Mesenchymal stem cell (in vitro differentiated cells and primary cell): Measurements from ENCODE around the gene ZC3H7B.

Source experiments
- DNase-seq: peaks from one replicate; pipeline ENCODE4 v3.0.0-alpha.2; 2013
- H2AFZ ChIP-seq: one replicate; pipeline ENCODE4 v1.6.1; 2013; ENCODE audit warnings: low read depth, mild to moderate bottlenecking, control low read depth, inconsistent platforms, low read length, moderate library complexity
- H2AK5ac ChIP-seq: 2 replicates; pipeline ENCODE4 v1.6.1; 2013; ENCODE audit warnings: low read length, moderate library complexity, mild to moderate bottlenecking, inconsistent platforms; ENCODE audit not compliant: severe bottlenecking
- H2BK120ac ChIP-seq: one replicate; pipeline ENCODE4 v1.6.1; 2013; ENCODE audit warnings: low read depth, mild to moderate bottlenecking, inconsistent platforms, low read length, moderate library complexity
- H2BK12ac ChIP-seq, 2 experiments: one replicate each; pipeline ENCODE4 v1.6.1; 2013; ENCODE audit warnings: inconsistent platforms in 2 of 2, low read length in 2 of 2, mild to moderate bottlenecking in 2 of 2, moderate library complexity in 2 of 2, control low read depth in 1 of 2
- H2BK15ac ChIP-seq: one replicate; pipeline ENCODE4 v1.6.1; 2013; ENCODE audit warnings: mild to moderate bottlenecking, low read depth, inconsistent platforms; ENCODE audit not compliant: poor library complexity, severe bottlenecking
- H2BK5ac ChIP-seq: 2 replicates; pipeline ENCODE4 v1.6.1; 2013; ENCODE audit warnings: low read depth, mild to moderate bottlenecking, low read length, control low read depth, inconsistent platforms; ENCODE audit not compliant: poor library complexity, severe bottlenecking
- H3K14ac ChIP-seq, 2 experiments: one replicate each; pipeline ENCODE4 v1.6.1; 2013; ENCODE audit warnings: inconsistent platforms in 2 of 2, low read length in 2 of 2, control low read depth in 1 of 2, mild to moderate bottlenecking in 1 of 2, moderate library complexity in 1 of 2
- H3K18ac ChIP-seq, 2 experiments: one replicate each; pipeline ENCODE4 v1.6.1; 2013; ENCODE audit warnings: inconsistent platforms in 2 of 2, low read length in 2 of 2, control low read depth in 1 of 2, low read depth in 1 of 2, mild to moderate bottlenecking in 1 of 2
- H3K23ac ChIP-seq, 2 experiments: one replicate each; pipeline ENCODE4 v1.6.1; 2013; ENCODE audit warnings: inconsistent platforms in 2 of 2, low read length in 2 of 2, mild to moderate bottlenecking in 2 of 2, moderate library complexity in 2 of 2, control low read depth in 1 of 2
- H3K27ac ChIP-seq: 2 replicates; pipeline ENCODE4 v1.5.1; 2013; ENCODE audit warnings: mild to moderate bottlenecking, moderate library complexity, low read length, control low read depth, inconsistent platforms; ENCODE audit not compliant: poor library complexity, severe bottlenecking
- H3K27me3 ChIP-seq, 2 experiments: 2 replicates each; pipeline versions ENCODE4 v1.6.1 to v1.7.0; 2013; ENCODE audit warnings: low read length in 2 of 2, mild to moderate bottlenecking in 2 of 2, moderate library complexity in 2 of 2, control low read depth in 1 of 2, inconsistent platforms in 1 of 2; ENCODE audit not compliant: control insufficient read depth in 1 of 2, insufficient read depth in 1 of 2
- H3K36me3 ChIP-seq, 2 experiments: 2 replicates each; pipeline versions ENCODE4 v1.6.1 to v1.7.0; 2013; ENCODE audit warnings: low read length in 2 of 2, control low read depth in 1 of 2, inconsistent platforms in 1 of 2, low read depth in 1 of 2, mild to moderate bottlenecking in 1 of 2; ENCODE audit not compliant: insufficient read depth in 2 of 2, control insufficient read depth in 1 of 2
- H3K4ac ChIP-seq, 2 experiments: one replicate each; pipeline ENCODE4 v1.6.1; 2013; ENCODE audit warnings: inconsistent platforms in 2 of 2, low read length in 2 of 2, mild to moderate bottlenecking in 2 of 2, moderate library complexity in 2 of 2, control low read depth in 1 of 2, low read depth in 1 of 2
- H3K4me1 ChIP-seq: 2 replicates; pipeline ENCODE4 v1.6.1; 2013; ENCODE audit warnings: low read depth, low read length, control low read depth; ENCODE audit not compliant: control insufficient read depth, insufficient read depth
- H3K4me2 ChIP-seq: 2 replicates; pipeline ENCODE4 v1.6.1; 2013; ENCODE audit warnings: low read length, mild to moderate bottlenecking, inconsistent platforms; ENCODE audit not compliant: poor library complexity, severe bottlenecking
- H3K4me3 ChIP-seq, 2 experiments: 2 replicates each; pipeline versions ENCODE4 v1.5.1 to v1.7.0; 2013; ENCODE audit warnings: low read length in 2 of 2, mild to moderate bottlenecking in 2 of 2, control low read depth in 1 of 2, low read depth in 1 of 2; ENCODE audit not compliant: insufficient read depth in 1 of 2
- H3K79me1 ChIP-seq: replicated peaks from 2 replicates; pipeline ENCODE4 v1.6.1; 2013; ENCODE audit warnings: mild to moderate bottlenecking, control low read depth, low read length, inconsistent platforms; ENCODE audit not compliant: poor library complexity, severe bottlenecking
- H3K9ac ChIP-seq: 2 replicates; pipeline ENCODE4 v1.7.0; 2013; ENCODE audit warnings: mild to moderate bottlenecking, low read length, moderate library complexity
- H3K9me3 ChIP-seq: 2 replicates; pipeline ENCODE4 v1.7.0; 2013; ENCODE audit warnings: mild to moderate bottlenecking, low read length; ENCODE audit not compliant: control insufficient read depth
- H4K8ac ChIP-seq: one replicate; pipeline ENCODE4 v1.6.1; 2013; ENCODE audit warnings: inconsistent platforms, mild to moderate bottlenecking, low read length, moderate library complexity
- H4K91ac ChIP-seq: one replicate; pipeline ENCODE4 v1.6.1; 2013; ENCODE audit warnings: mild to moderate bottlenecking, low read length, inconsistent platforms
- WGBS: methylation state at CpG from one replicate; pipeline ENCODE4 v1.1.7; 2013; ENCODE audit warnings: mixed read lengths; 5-methylcytosine and 5-hydroxymethylcytosine counted together

The ZC3H7B gene

DNA sequence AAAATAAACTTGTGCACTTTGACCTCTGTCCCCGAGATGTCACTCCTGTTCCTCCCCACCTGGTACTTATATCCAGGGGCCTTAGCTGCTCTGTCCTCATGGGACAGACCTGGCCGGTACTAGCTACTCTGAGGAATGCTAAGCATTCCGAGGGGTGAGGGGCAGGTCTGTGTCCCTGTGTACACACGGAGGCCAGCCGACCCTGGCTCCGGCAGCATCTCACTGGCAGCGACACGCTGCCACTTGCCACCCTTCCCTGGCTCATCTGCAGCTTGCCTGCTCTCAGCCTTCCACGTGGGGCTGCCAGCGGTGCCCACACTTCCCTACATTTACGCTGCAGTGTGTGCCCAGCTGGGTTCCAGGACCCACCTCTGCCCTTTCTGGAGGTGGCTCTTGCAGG, 58.8 kb downstream of the ZC3H7B start:
- no peak overlapping the region for H3K4me2 ChIP-seq
- peak overlapping the region in 1 of 2 experiments; percentile 45 for H3K14ac ChIP-seq
- no peaks in the 10 kb centered on the region for H3K27me3 ChIP-seq
- H4K8ac ChIP-seq = no peak overlapping the region
- no peak overlapping the region for H2BK5ac ChIP-seq
- no peak overlapping the region for H2AK5ac ChIP-seq
- no peak overlapping the region for H3K4me3 ChIP-seq
- WGBS = 72% methylated on average over 11 of the region's 11 CpGs
- H3K27ac ChIP-seq = no peak overlapping the region
- no peak overlapping the region for H2BK15ac ChIP-seq
- H3K4me1 ChIP-seq = peaks cover 13% of the 10 kb centered on the region
- H3K23ac ChIP-seq = no peak overlapping the region
- no peaks in the 10 kb centered on the region for H3K9me3 ChIP-seq
- H4K91ac ChIP-seq = no peak overlapping the region
- no peak overlapping the region for H2BK12ac ChIP-seq
- no peak overlapping the region for H2BK120ac ChIP-seq
- H3K4ac ChIP-seq = no peak overlapping the region
- peaks cover 48 to 59% of the 10 kb centered on the region in 2 experiments for H3K36me3 ChIP-seq
- no peak overlapping the region for H3K9ac ChIP-seq
- no peak overlapping the region for H2AFZ ChIP-seq
- no peak for DNase-seq
- H3K79me1 ChIP-seq = peaks cover 9% of the 10 kb centered on the region
- peak overlapping the region in 1 of 2 experiments; percentile 48 for H3K18ac ChIP-seq

DNA sequence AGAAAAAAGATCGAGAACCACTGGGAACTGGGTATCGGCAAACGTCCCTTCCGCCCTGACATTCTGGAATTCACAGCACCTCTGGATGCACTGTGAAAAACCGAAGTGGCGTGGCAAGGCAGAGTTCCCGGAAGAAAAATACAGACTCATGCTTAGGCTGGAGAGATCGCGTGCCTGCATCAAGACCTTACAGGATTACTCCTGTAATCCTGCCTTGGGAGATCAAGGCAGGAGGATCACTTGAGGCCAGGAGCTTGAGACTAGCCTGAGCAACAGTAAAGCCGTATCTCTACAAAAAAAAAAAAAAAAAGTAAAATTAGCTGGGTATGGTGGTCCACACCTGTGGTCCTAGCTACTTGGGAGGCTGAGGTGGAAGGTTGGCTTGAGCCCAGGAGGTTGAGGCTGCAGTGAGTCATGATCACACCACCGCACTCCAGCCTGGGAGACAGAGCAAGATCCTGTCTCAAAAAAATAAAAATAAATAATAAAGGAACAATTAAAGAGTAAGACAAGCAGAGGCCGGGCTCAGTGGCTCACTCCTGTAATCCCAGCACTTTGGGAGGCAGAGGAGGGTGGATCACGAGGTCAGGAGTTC, 60.5 kb downstream of the ZC3H7B start:
- no peak for DNase-seq
- WGBS = 97% methylated on average over 12 of the region's 13 CpGs
- Histone ChIP-seq H3K36me3 (peaks cover 32 to 43% of the 10 kb centered on the region in 2 experiments), H3K79me1 (peaks cover 6% of the 10 kb centered on the region), H2BK12ac (no peak overlapping the region), H3K4me1 (peaks cover 16% of the 10 kb centered on the region), H2AK5ac (no peak overlapping the region), H3K9me3 (no peaks in the 10 kb centered on the region), H2BK15ac (no peak overlapping the region), H3K27ac (no peak overlapping the region), H3K23ac (no peak overlapping the region), H2BK5ac (no peak overlapping the region), H3K4ac (no peak overlapping the region), H4K91ac (no peak overlapping the region), H3K18ac (no peak overlapping the region), H2AFZ (no peak overlapping the region), H2BK120ac (no peak overlapping the region), H3K27me3 (no peaks in the 10 kb centered on the region), H3K9ac (no peak overlapping the region), H3K4me3 (no peak overlapping the region), H3K14ac (no peak overlapping the region), H4K8ac (no peak overlapping the region), H3K4me2 (no peak overlapping the region)

DNA sequence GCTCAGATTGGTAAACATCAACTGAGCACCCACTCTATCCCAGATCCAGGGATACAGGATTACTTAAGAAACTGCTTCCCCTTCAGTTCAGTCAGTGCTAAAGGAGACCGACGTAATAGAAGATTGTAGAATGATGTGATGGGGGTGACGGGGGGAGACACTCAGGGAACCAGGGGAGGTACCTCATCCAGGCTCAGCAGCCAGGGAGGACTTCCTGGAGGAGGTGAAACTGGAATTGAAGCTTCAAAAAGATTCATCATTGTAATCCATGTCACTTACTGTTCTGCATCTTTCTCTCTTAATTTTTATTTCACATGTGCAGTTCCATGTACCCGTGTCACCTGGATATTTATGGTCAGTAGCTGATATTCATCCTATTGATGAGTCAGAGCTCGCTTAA, 61.3 kb downstream of the ZC3H7B start:
- Histone ChIP-seq H2AK5ac (no peak overlapping the region), H3K79me1 (peaks cover 5% of the 10 kb centered on the region), H3K23ac (no peak overlapping the region), H3K9ac (no peak overlapping the region), H2AFZ (no peak overlapping the region), H3K27ac (no peak overlapping the region), H3K4me3 (no peak overlapping the region), H3K36me3 (peaks cover 27 to 35% of the 10 kb centered on the region in 2 experiments), H2BK5ac (no peak overlapping the region), H3K4me1 (peaks cover 22% of the 10 kb centered on the region), H2BK120ac (no peak overlapping the region), H3K9me3 (no peaks in the 10 kb centered on the region), H2BK15ac (peak overlapping the region; percentile 9), H3K4ac (no peak overlapping the region), H4K8ac (no peak overlapping the region), H2BK12ac (no peak overlapping the region), H4K91ac (no peak overlapping the region), H3K14ac (no peak overlapping the region), H3K18ac (no peak overlapping the region), H3K4me2 (no peak overlapping the region), H3K27me3 (peaks cover 0 to 3% of the 10 kb centered on the region in 2 experiments)
- 84% methylated on average over 5 of the region's 5 CpGs for WGBS
- no peak for DNase-seq

DNA sequence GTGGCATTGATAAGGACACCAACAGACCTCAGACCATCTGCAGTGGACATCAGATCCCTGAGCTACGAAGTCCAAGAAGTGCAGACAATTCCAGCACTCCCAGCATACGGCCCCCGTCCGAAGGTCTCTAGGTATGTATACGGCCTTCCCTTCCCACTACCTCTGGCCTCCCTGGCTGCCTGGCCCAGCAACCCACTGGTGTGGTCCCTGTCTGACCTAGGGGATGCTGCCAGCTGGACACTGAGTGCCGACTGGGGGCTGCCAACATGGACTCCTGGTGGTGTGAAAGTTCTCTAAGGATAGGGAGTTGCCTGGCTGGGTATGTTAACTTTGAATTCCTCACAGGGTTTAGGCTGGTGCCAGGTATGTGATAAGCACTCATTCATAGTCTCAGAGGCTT, 62.9 kb downstream of the ZC3H7B start:
- H3K4ac ChIP-seq = no peak overlapping the region
- H3K4me1 ChIP-seq = peaks cover 25% of the 10 kb centered on the region
- no peaks in the 10 kb centered on the region for H3K79me1 ChIP-seq
- H3K36me3 ChIP-seq = peaks cover 13 to 20% of the 10 kb centered on the region in 2 experiments
- no peak overlapping the region for H3K18ac ChIP-seq
- no peak overlapping the region for H3K27ac ChIP-seq
- H4K8ac ChIP-seq = no peak overlapping the region
- H2AFZ ChIP-seq = no peak overlapping the region
- H2BK12ac ChIP-seq = no peak overlapping the region
- H3K9me3 ChIP-seq = no peaks in the 10 kb centered on the region
- H2BK15ac ChIP-seq = no peak overlapping the region
- no peak overlapping the region for H4K91ac ChIP-seq
- H3K14ac ChIP-seq = no peak overlapping the region
- no peak overlapping the region for H2BK120ac ChIP-seq
- no peak overlapping the region for H3K4me3 ChIP-seq
- no peak for DNase-seq
- no peak overlapping the region for H2AK5ac ChIP-seq
- H3K27me3 ChIP-seq = peaks cover 0 to 19% of the 10 kb centered on the region in 2 experiments
- H3K23ac ChIP-seq = no peak overlapping the region
- H3K9ac ChIP-seq = no peak overlapping the region
- no peak overlapping the region for H3K4me2 ChIP-seq
- WGBS = 98% methylated on average over 6 of the region's 6 CpGs
- H2BK5ac ChIP-seq = no peak overlapping the region
